H9 (cell line): ENCODE results near the gene ZFAND3. TPM values are rescaled to one million over a fixed set of nuclear protein-coding genes. Genes with fewer than 3 reads are reported as not detected.

Experiments used
- DNase-seq: peaks from one replicate; pipeline ENCODE4 v3.0.0-alpha.2; 2017
- H2AFZ ChIP-seq: one replicate; pipeline ENCODE4 v1.6.1; 2013; ENCODE audit warnings: mild to moderate bottlenecking, low read length, control low read depth, moderate library complexity
- H2AK5ac ChIP-seq: 2 replicates; pipeline ENCODE4 v1.6.1; 2013; ENCODE audit warnings: low read length, control low read depth, mixed read lengths; ENCODE audit not compliant: insufficient read length
- H2BK120ac ChIP-seq: one replicate; pipeline ENCODE4 v1.6.1; 2013; ENCODE audit warnings: low read depth, mild to moderate bottlenecking, low read length, control low read depth, inconsistent platforms; ENCODE audit not compliant: poor library complexity, severe bottlenecking
- H2BK12ac ChIP-seq: 2 replicates; pipeline ENCODE4 v1.6.1; 2013; ENCODE audit warnings: low read length, control low read depth, mixed read lengths, low read depth; ENCODE audit not compliant: insufficient read length
- H2BK15ac ChIP-seq: 2 replicates; pipeline ENCODE4 v1.6.1; 2013; ENCODE audit warnings: low read depth, low read length, control low read depth
- H2BK20ac ChIP-seq: one replicate; pipeline ENCODE4 v1.6.1; 2013; ENCODE audit warnings: low read depth, mild to moderate bottlenecking, low read length, control low read depth, inconsistent platforms; ENCODE audit not compliant: poor library complexity, severe bottlenecking
- H2BK5ac ChIP-seq: 2 replicates; pipeline ENCODE4 v1.6.1; 2013; ENCODE audit warnings: low read length, control low read depth, mixed read lengths; ENCODE audit not compliant: insufficient read length
- H3K14ac ChIP-seq: 2 replicates; pipeline ENCODE4 v1.6.1; 2013; ENCODE audit warnings: low read length, control low read depth; ENCODE audit not compliant: insufficient read depth
- H3K18ac ChIP-seq: 2 replicates; pipeline ENCODE4 v1.6.1; 2013; ENCODE audit warnings: low read depth, mild to moderate bottlenecking, mixed read lengths, low read length, control low read depth; ENCODE audit not compliant: insufficient read length
- H3K23ac ChIP-seq: 2 replicates; pipeline ENCODE4 v1.6.1; 2013; ENCODE audit warnings: low read length, control low read depth, mixed read lengths, low read depth; ENCODE audit not compliant: insufficient read length
- H3K23me2 ChIP-seq: 2 replicates; pipeline ENCODE4 v1.6.1; 2013; ENCODE audit warnings: low read depth, mild to moderate bottlenecking, mixed read lengths, low read length, control low read depth; ENCODE audit not compliant: insufficient read length, poor library complexity, severe bottlenecking
- H3K27ac ChIP-seq: 2 replicates; pipeline ENCODE4 v1.5.1; 2013; ENCODE audit warnings: low read length, control low read depth, mixed read lengths, low read depth; ENCODE audit not compliant: insufficient read length
- H3K27me3 ChIP-seq: 2 replicates; pipeline ENCODE4 v1.6.1; 2013; ENCODE audit warnings: low read length, control low read depth, inconsistent platforms; ENCODE audit not compliant: insufficient read depth
- H3K4ac ChIP-seq: 2 replicates; pipeline ENCODE4 v1.6.1; 2013; ENCODE audit warnings: low read depth, mild to moderate bottlenecking, control low read depth, inconsistent platforms, low read length, moderate library complexity
- H3K4me1 ChIP-seq: 2 replicates; pipeline ENCODE4 v1.6.1; 2013; ENCODE audit warnings: low read length, control low read depth, inconsistent platforms; ENCODE audit not compliant: insufficient read depth
- H3K4me2 ChIP-seq: 2 replicates; pipeline ENCODE4 v1.6.1; 2013; ENCODE audit warnings: low read length, control low read depth, mixed read lengths; ENCODE audit not compliant: insufficient read length, insufficient read depth
- H3K56ac ChIP-seq: 2 replicates; pipeline ENCODE4 v1.6.1; 2013; ENCODE audit warnings: low read depth, mild to moderate bottlenecking, mixed read lengths, low read length, control low read depth; ENCODE audit not compliant: insufficient read length
- H3K79me1 ChIP-seq: 2 replicates; pipeline ENCODE4 v1.6.1; 2013; ENCODE audit warnings: low read depth, mild to moderate bottlenecking, moderate library complexity, low read length, control low read depth, inconsistent platforms; ENCODE audit not compliant: insufficient read depth, poor library complexity, severe bottlenecking
- H3K79me2 ChIP-seq: 2 replicates; pipeline ENCODE4 v1.6.1; 2013; ENCODE audit warnings: low read length, control low read depth, inconsistent platforms; ENCODE audit not compliant: insufficient read depth
- H3K9ac ChIP-seq: 2 replicates; pipeline ENCODE4 v1.6.1; 2013; ENCODE audit warnings: low read length, control low read depth, mixed read lengths; ENCODE audit not compliant: insufficient read length; ENCODE audit errors: extremely low read depth
- H3K9me3 ChIP-seq: one replicate; pipeline ENCODE4 v1.6.1; 2013; ENCODE audit warnings: low read depth, low read length, inconsistent platforms; ENCODE audit not compliant: control insufficient read depth
- H3T11ph ChIP-seq: one replicate; pipeline ENCODE4 v1.6.1; 2013; ENCODE audit warnings: mild to moderate bottlenecking, low read length, control low read depth, inconsistent platforms
- H4K20me1 ChIP-seq: one replicate; pipeline ENCODE4 v1.6.1; 2013; ENCODE audit not compliant: control insufficient read depth, insufficient read length, insufficient read depth
- H4K5ac ChIP-seq: 2 replicates; pipeline ENCODE4 v1.6.1; 2013; ENCODE audit warnings: low read depth, mild to moderate bottlenecking, mixed read lengths, low read length, control low read depth; ENCODE audit not compliant: insufficient read length
- H4K8ac ChIP-seq: replicated peaks from 2 replicates; pipeline ENCODE4 v1.6.1; 2013; ENCODE audit warnings: low read length, control low read depth, mixed read lengths, low read depth; ENCODE audit not compliant: insufficient read length
- H4K91ac ChIP-seq: 2 replicates; pipeline ENCODE4 v1.6.1; 2013; ENCODE audit warnings: low read depth, mild to moderate bottlenecking, moderate library complexity, mixed read lengths, low read length, control low read depth; ENCODE audit not compliant: insufficient read length
- H3K27ac Mint-ChIP-seq, 3 experiments: 2 replicates in 2 of 3; 3 replicates in 1 of 3; pipeline ENCODE4 v1.8.0; 2020 to 2021; ENCODE audit warnings: mixed read lengths in 3 of 3, mild to moderate bottlenecking in 1 of 3, moderate library complexity in 1 of 3
- H3K27me3 Mint-ChIP-seq: 2 replicates; pipeline ENCODE4 v1.8.0; 2021; ENCODE audit warnings: low read depth, mild to moderate bottlenecking, moderate library complexity, mixed read lengths
- H3K36me3 Mint-ChIP-seq, 3 experiments: 2 replicates in 2 of 3; 3 replicates in 1 of 3; pipeline ENCODE4 v1.8.0; 2020 to 2021; ENCODE audit warnings: low read depth in 3 of 3, mixed read lengths in 3 of 3; ENCODE audit not compliant: insufficient read depth in 1 of 3
- H3K4me1 Mint-ChIP-seq, 2 experiments: 2 replicates each; pipeline ENCODE4 v1.8.0; 2020; ENCODE audit warnings: mixed read lengths in 2 of 2
- H3K4me3 Mint-ChIP-seq, 2 experiments: 2 replicates in 1 of 2; 3 replicates in 1 of 2; pipeline ENCODE4 v1.8.0; 2020 to 2021; ENCODE audit warnings: mild to moderate bottlenecking in 2 of 2, mixed read lengths in 2 of 2, moderate library complexity in 1 of 2
- H3K9me3 Mint-ChIP-seq, 2 experiments: 2 replicates in 1 of 2; 3 replicates in 1 of 2; pipeline ENCODE4 v1.8.0; 2020; ENCODE audit warnings: mild to moderate bottlenecking in 2 of 2, mixed read lengths in 2 of 2, moderate library complexity in 1 of 2
- CTCF ChIP-seq: fragments of 200-600 bp; sonication (generic); conservative IDR thresholded peaks from 3 replicates; pipeline ENCODE4 v1.8.0; 2021; ENCODE audit warnings: antibody characterized with exemption, mild to moderate bottlenecking
- WGBS: extraction: QIAGEN DNeasy Blood & Tissue Kit; methylation state at CpG from one replicate; pipeline ENCODE4 v1.1.7; 2013; ENCODE audit warnings: missing lambda C conversion rate, low lambda C conversion rate, mixed read lengths; ENCODE audit not compliant: insufficient read length; ENCODE audit errors: extremely low coverage; 5-methylcytosine and 5-hydroxymethylcytosine counted together
- total RNA-seq: library from RNA; stranded (reverse); gene quantifications from 2 replicates; pipeline ENCODE4 v1.2.1, GENCODE V29; 2021

ZFAND3 gene
- total RNA-seq, 1 experiment from 2014 or later, result 57.7 TPM

DNA sequence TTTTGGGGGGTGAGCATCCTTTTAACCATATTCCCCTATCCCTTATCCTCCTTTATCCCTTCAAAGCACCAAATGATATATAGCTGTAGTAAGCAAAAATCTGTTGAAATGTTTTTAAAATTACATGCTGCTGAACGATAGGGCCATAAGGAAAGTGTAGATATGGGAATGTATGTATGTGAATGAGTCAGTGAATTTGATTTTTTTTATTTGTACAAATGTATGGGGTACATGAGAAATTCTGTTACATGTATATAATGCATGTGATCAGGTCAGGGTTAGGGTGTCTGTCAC, 327.2 kb downstream of the ZFAND3 start:
- Histone ChIP-seq H3K9ac (no peak overlapping the region), H2BK20ac (no peak overlapping the region), H3K23ac (no peak overlapping the region), H4K91ac (no peak overlapping the region), H2AK5ac (no peak overlapping the region), H3K9me3 (no peaks in the 10 kb centered on the region), H3K14ac (no peak overlapping the region), H2BK120ac (no peak overlapping the region), H4K5ac (no peak overlapping the region), H3K79me1 (no peaks in the 10 kb centered on the region), H2BK12ac (no peak overlapping the region), H4K8ac (no peak overlapping the region), H3K27me3 (no peaks in the 10 kb centered on the region), H3K27ac (no peak overlapping the region), H2BK15ac (no peak overlapping the region), H3K4ac (no peak overlapping the region), H3K23me2 (no peaks in the 10 kb centered on the region), H3K4me1 (no peaks in the 10 kb centered on the region), H3T11ph (no peak overlapping the region), H3K56ac (no peak overlapping the region), H2BK5ac (no peak overlapping the region), H3K18ac (no peak overlapping the region), H2AFZ (no peak overlapping the region), H3K4me2 (no peak overlapping the region), H3K79me2 (no peaks in the 10 kb centered on the region), H4K20me1 (no peaks in the 10 kb centered on the region)
- Mint-ChIP-seq H3K4me1 (peaks cover 53 to 61% of the 10 kb centered on the region in 2 experiments), H3K27me3 (no peaks in the 10 kb centered on the region), H3K9me3 (no peaks in the 10 kb centered on the region), H3K4me3 (no peak overlapping the region), H3K36me3 (no peaks in the 10 kb centered on the region), H3K27ac (no peak overlapping the region)
- TF ChIP-seq CTCF, result no peak
- no CpG with 5 or more reads among the region's 1 CpG for WGBS
- DNase-seq, result no peak
